Keratinocyte (primary cell): ENCODE data around the gene EVX2.

Experiments used
- CTCF ChIP-seq, 3 experiments: IDR thresholded peaks in 1 of 3; conservative IDR thresholded peaks in 1 of 3; optimal IDR thresholded peaks in 1 of 3; 2 replicates in 2 of 3; 3 replicates in 1 of 3; pipeline versions ENCODE3 to v1.5.1; 2011; ENCODE audit warnings: low read length in 3 of 3, mild to moderate bottlenecking in 3 of 3, moderate library complexity in 2 of 3, control low read depth in 1 of 3, inconsistent platforms in 1 of 3; ENCODE audit not compliant: insufficient read depth in 2 of 3; ENCODE audit errors: extremely low read depth in 1 of 3
- EZH2 ChIP-seq: IDR thresholded peaks from one replicate; pipeline ENCODE4 v1.6.1; 2012; ENCODE audit warnings: inconsistent platforms, mild to moderate bottlenecking, low read length, moderate library complexity

- TF ChIP-seq CTCF (optimal IDR thresholded peaks at IDR 0.05 in 1 of 3, IDR thresholded peaks at IDR 0.05 in 1 of 3, conservative IDR thresholded peaks at IDR 0.05 in 1 of 3; ENCODE audit: extremely low read depth in 1 of 3, insufficient read depth in 2 of 3, low read length in 3 of 3) (no peak), EZH2 (no peak)
These were observed 45.1 kb downstream of the EVX2 start for GRCh38 chr2:176038694-176039093.
